CD4-positive, alpha-beta T cell (primary cell): ENCODE results near the gene SAC3D1. TPM values are rescaled to one million over a fixed set of nuclear protein-coding genes. Genes with fewer than 3 reads are reported as not detected.

Experiments
- ATAC-seq: fragments of 200-7000 bp; cut with Tn5 transposase; one replicate; pipeline ENCODE4 v1.10.0; 2022; ENCODE audit warnings: mild to moderate bottlenecking; ENCODE audit not compliant: poor library complexity
- CTCF ChIA-PET: fragments of 350-600 bp; sonication (Branson Sonifier 250); formaldehyde crosslinking; loops from one replicate; lab custom pipeline; 2021; ENCODE audit warnings: antibody characterized with exemption, inconsistent platforms; lab: Charles Lee
- POLR2A ChIA-PET: fragments of 350-600 bp; sonication (Branson Sonifier 250); formaldehyde crosslinking; loops from one replicate; lab custom pipeline; 2021; ENCODE audit warnings: antibody characterized with exemption, inconsistent platforms; lab: Charles Lee
- DNase-seq, 14 experiments: peaks; one replicate each; pipeline ENCODE4 v3.0.0-alpha.2; 2013 to 2020; ENCODE audit warnings: mixed read lengths in 2 of 14
- H3K27ac ChIP-seq, 2 donors: one replicate each; pipeline versions ENCODE4 v1.5.1 to v1.7.0; 2013; ENCODE audit warnings: low read length in 2 of 2, low read depth in 1 of 2, mild to moderate bottlenecking in 1 of 2
- H3K27me3 ChIP-seq, 2 experiments: 1 replicate in 1 of 2; 2 replicates in 1 of 2; pipeline versions ENCODE4 v1.6.1 to v1.7.0; 2013; ENCODE audit warnings: low read length in 2 of 2, control low read depth in 1 of 2, mild to moderate bottlenecking in 1 of 2, moderate library complexity in 1 of 2; ENCODE audit not compliant: insufficient read depth in 2 of 2, control insufficient read depth in 1 of 2
- H3K36me3 ChIP-seq: one replicate; pipeline ENCODE4 v1.6.1; 2013; ENCODE audit warnings: low read length, control low read depth; ENCODE audit not compliant: insufficient read depth
- H3K4me1 ChIP-seq: one replicate; pipeline ENCODE4 v1.6.1; 2013; ENCODE audit warnings: low read length, control low read depth; ENCODE audit not compliant: insufficient read depth
- H3K4me3 ChIP-seq: one replicate; pipeline ENCODE4 v1.5.1; 2013; ENCODE audit warnings: mild to moderate bottlenecking, low read length, moderate library complexity
- H3K9me3 ChIP-seq, 2 experiments: 1 replicate in 1 of 2; 2 replicates in 1 of 2; pipeline versions ENCODE4 v1.6.1 to v1.7.0; 2013; ENCODE audit warnings: low read length in 2 of 2, mild to moderate bottlenecking in 2 of 2, control low read depth in 1 of 2, moderate library complexity in 1 of 2; ENCODE audit not compliant: control insufficient read depth in 1 of 2, insufficient read depth in 1 of 2
- H3K27ac Mint-ChIP-seq: one replicate; pipeline ENCODE4 v1.8.0; 2020; ENCODE audit warnings: mixed read lengths
- H3K27me3 Mint-ChIP-seq: one replicate; pipeline ENCODE4 v1.8.0; 2021; ENCODE audit warnings: mixed read lengths
- H3K36me3 Mint-ChIP-seq: one replicate; pipeline ENCODE4 v1.8.0; 2021; ENCODE audit warnings: low read depth, mixed read lengths
- H3K4me1 Mint-ChIP-seq: one replicate; pipeline ENCODE4 v1.8.0; 2021; ENCODE audit warnings: low read depth, mixed read lengths
- H3K4me3 Mint-ChIP-seq: one replicate; pipeline ENCODE4 v1.8.0; 2020; ENCODE audit warnings: mild to moderate bottlenecking, mixed read lengths
- H3K9me3 Mint-ChIP-seq: one replicate; pipeline ENCODE4 v1.8.0; 2020; ENCODE audit warnings: mixed read lengths
- CTCF ChIP-seq: fragments of 200-600 bp; IDR thresholded peaks from one replicate; pipeline ENCODE4 v1.8.0; 2022; ENCODE audit warnings: antibody characterized with exemption, mild to moderate bottlenecking
- intact Hi-C, 2 experiments: fragments of 100-400 bp; cut with DNase I in 1 of 2; cut with micrococcal nuclease in 1 of 2; formaldehyde crosslinking; loops; one replicate each; pipeline versions ENCODE4 v1.15.1 to v1.9.0; 2023 to 2025; cut with DNase I, micrococcal nuclease
- total RNA-seq, 174 experiments: library from RNA in 2 of 174; stranded (reverse) in 2 of 174; gene quantifications; one replicate each; pipeline ENCODE4 v1.2.3 and lab custom pipeline; 2021 to 2026

SAC3D1 gene
- total RNA-seq, 2 experiments from 2014 or later, result 0.49 to 0.78 TPM

GRCh38 chr11:65077451-65077850 is 36.4 kb downstream of the SAC3D1 start:
- Mint-ChIP-seq H3K36me3 (no peaks in the 10 kb centered on the region), H3K4me3 (no peak overlapping the region), H3K27ac (no peak overlapping the region), H3K27me3 (no peaks in the 10 kb centered on the region), H3K9me3 (no peaks in the 10 kb centered on the region), H3K4me1 (peaks cover 8% of the 10 kb centered on the region)
- peaks cover 12% of the 10 kb centered on the region for H3K4me1 ChIP-seq
- H3K4me3 ChIP-seq, result no peak overlapping the region
- no peaks in the 10 kb centered on the region for H3K9me3 ChIP-seq
- no peaks in the 10 kb centered on the region for H3K27me3 ChIP-seq
- H3K36me3 ChIP-seq, result no peaks in the 10 kb centered on the region
- CTCF ChIA-PET, result no interaction called here
- TF ChIP-seq CTCF, result no peak
- ATAC-seq, result no peak
- intact Hi-C loops, result no loop called here
- no peak overlapping the region for H3K27ac ChIP-seq
- POLR2A ChIA-PET, result interaction anchor here (1.7 kb wide), 1 partner anchor 58 kb away, joined by 6 read pairs; no protein-coding TSS in a partner anchor
- no peak for DNase-seq

- Mint-ChIP-seq H3K36me3 (no peaks in the 10 kb centered on the region), H3K4me1 (peaks cover 13% of the 10 kb centered on the region), H3K9me3 (no peaks in the 10 kb centered on the region), H3K27ac (peak overlapping the region; percentile 37), H3K27me3 (no peaks in the 10 kb centered on the region), H3K4me3 (peak overlapping the region; percentile 7)
- peak; percentile 71 for TF ChIP-seq CTCF
- H3K4me3 ChIP-seq, result no peak overlapping the region
- H3K9me3 ChIP-seq, result no peaks in the 10 kb centered on the region
- intact Hi-C loops, result loop anchor here (1.0 kb wide), 3 partner anchors 51 to 65 kb away; partner anchors contain the start of genes ARL2 (in 1 of the 2) and SNX15 (in 1 of the 2)
- H3K36me3 ChIP-seq, result no peaks in the 10 kb centered on the region
- H3K27ac ChIP-seq, result no peak overlapping the region
- ChIA-PET CTCF (interaction anchor here (0.9 to 1.0 kb wide), 3 partner anchors 18 to 234 kb away, joined by 3 to 4 read pairs (median 3); partner anchors contain the start of genes ARL2, CDC42BPG and VPS51), POLR2A (interaction anchor here (1.7 kb wide), 1 partner anchor 57 kb away, joined by 6 read pairs; no protein-coding TSS in a partner anchor)
- peak; percentile 60 to 87 (median 72) for DNase-seq
- no peaks in the 10 kb centered on the region for H3K27me3 ChIP-seq
- H3K4me1 ChIP-seq, result peaks cover 13% of the 10 kb centered on the region
- ATAC-seq, result peak; percentile 100
Observed at GRCh38 chr11:65078151-65078550, 37.1 kb downstream of the SAC3D1 start.

GRCh38 chr11:65078786-65079342 is 37.9 kb downstream of the SAC3D1 start:
- ATAC-seq, result no peak
- no peak overlapping the region for H3K4me3 ChIP-seq
- no peaks in the 10 kb centered on the region for H3K9me3 ChIP-seq
- peaks cover 20% of the 10 kb centered on the region for H3K4me1 ChIP-seq
- H3K36me3 ChIP-seq, result no peaks in the 10 kb centered on the region
- POLR2A ChIA-PET, result no interaction called here
- DNase-seq, result no peak
- no peak for TF ChIP-seq CTCF
- no peak overlapping the region for H3K27ac ChIP-seq
- Mint-ChIP-seq H3K36me3 (peaks cover 2% of the 10 kb centered on the region), H3K4me3 (no peak overlapping the region), H3K4me1 (peaks cover 20% of the 10 kb centered on the region), H3K27ac (peak overlapping the region; percentile 37), H3K9me3 (no peaks in the 10 kb centered on the region), H3K27me3 (no peaks in the 10 kb centered on the region)
- intact Hi-C loops, result loop anchor here (1.0 kb wide), 3 partner anchors 52 to 66 kb away; partner anchors contain the start of genes ARL2 (in 1 of the 2) and SNX15 (in 1 of the 2)
- no peaks in the 10 kb centered on the region for H3K27me3 ChIP-seq
- CTCF ChIA-PET, result interaction anchor here (0.9 to 1.0 kb wide), 3 partner anchors 17 to 235 kb away, joined by 3 to 4 read pairs (median 3); partner anchors contain the start of genes ARL2, CDC42BPG and VPS51
